ENCODE measurements around the gene FARS2. TPM values are rescaled to one million over a fixed set of nuclear protein-coding genes. Genes with fewer than 3 reads are reported as not detected.

The FARS2 gene
- total RNA-seq, 1 donor from 2014 or later: 19.9 TPM

GRCh38 chr6:5471044-5471443 is 209.7 kb downstream of the FARS2 start:
- peak in 1 of 2 experiments; percentile 67 for DNase-seq (ENCODE audit: low spot score in 2 of 2, unreplicated experiment in 2 of 2)
- no peak overlapping the region for H3K27ac Mint-ChIP-seq

DNA sequence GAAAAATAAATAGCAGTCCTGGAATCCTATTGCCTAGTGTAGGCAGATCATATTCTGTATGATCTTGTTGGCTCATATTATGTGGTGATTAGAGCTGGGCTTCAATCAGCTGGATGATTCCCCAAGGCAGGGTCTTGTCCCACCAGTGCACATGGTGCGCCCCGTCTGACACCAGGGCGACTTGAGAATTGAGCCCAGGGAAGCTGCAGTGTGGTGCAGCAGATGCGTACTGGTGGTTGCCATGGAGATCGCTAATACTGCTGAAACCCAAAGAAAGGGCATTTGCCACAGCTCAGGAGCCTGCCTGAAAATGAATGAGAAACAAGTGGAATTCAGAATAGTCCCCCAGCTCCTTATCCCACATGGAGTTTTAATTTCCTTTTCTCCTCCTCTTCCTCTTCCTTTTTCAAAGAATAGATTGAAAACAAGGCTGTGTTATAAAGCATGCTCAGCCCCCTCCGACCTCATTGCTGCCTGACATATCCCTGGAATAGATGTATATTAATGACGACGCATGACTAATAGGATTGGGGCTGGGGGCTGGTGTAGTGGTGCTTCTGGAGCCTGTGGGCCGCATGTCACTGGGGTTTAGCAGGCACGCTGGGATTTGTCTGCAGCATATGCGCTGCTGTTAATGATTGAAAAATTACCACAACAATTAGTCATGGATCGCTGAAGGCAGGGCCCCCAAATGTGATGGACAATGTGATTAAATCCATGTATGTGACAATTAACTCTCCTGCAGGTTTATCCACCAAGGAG is 210.5 kb downstream of the FARS2 start:
- H3K27me3 Mint-ChIP-seq (ENCODE audit: low read depth): no peaks in the 10 kb centered on the region
- no peak for TF ChIP-seq CTCF (IDR thresholded peaks at IDR 0.05; ENCODE audit: unreplicated experiment)
- no peaks in the 10 kb centered on the region for H3K4me1 Mint-ChIP-seq
- no peaks in the 10 kb centered on the region for H3K9me3 Mint-ChIP-seq
- H3K27ac Mint-ChIP-seq: no peak overlapping the region
- no peak overlapping the region for H3K4me3 Mint-ChIP-seq
- no peaks in the 10 kb centered on the region for H3K36me3 Mint-ChIP-seq
- DNase-seq (ENCODE audit: low spot score in 2 of 2, unreplicated experiment in 2 of 2): no peak

More at GRCh38 chr6:5471044-5471443, 209.7 kb downstream of the FARS2 start:
- Mint-ChIP-seq H3K36me3 (no peaks in the 10 kb centered on the region), H3K4me3 (no peak overlapping the region), H3K9me3 (no peaks in the 10 kb centered on the region), H3K4me1 (no peaks in the 10 kb centered on the region), H3K27me3 (ENCODE audit: low read depth) (no peaks in the 10 kb centered on the region)
- TF ChIP-seq CTCF (IDR thresholded peaks at IDR 0.05; ENCODE audit: unreplicated experiment): peak; percentile 59

DNA sequence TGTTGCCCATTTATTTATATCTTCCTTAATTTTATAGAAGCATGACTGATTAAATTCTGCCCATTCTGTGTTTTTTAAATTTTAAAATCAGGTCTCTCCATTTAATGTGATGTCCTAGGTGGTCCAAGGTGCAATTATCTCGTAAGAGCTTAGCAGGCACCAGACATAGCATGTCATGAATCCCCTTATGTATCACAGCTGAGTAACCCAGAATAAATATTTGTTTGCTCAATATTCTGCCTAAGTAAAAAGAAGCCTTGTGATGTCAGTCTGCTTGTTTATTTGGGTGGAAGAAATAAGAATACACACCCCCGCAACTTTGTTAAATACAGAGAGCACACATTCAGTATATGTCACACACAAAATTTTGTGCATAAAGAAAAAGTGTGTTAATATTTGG is 211.3 kb downstream of the FARS2 start:
- Mint-ChIP-seq H3K27me3 (ENCODE audit: low read depth) (no peaks in the 10 kb centered on the region), H3K36me3 (no peaks in the 10 kb centered on the region), H3K9me3 (no peaks in the 10 kb centered on the region), H3K4me1 (no peaks in the 10 kb centered on the region), H3K4me3 (no peak overlapping the region), H3K27ac (no peak overlapping the region)
- TF ChIP-seq CTCF (IDR thresholded peaks at IDR 0.05; ENCODE audit: unreplicated experiment): no peak
- no peak for DNase-seq (ENCODE audit: low spot score in 2 of 2, unreplicated experiment in 2 of 2)

GRCh38 chr6:5475779-5476178 is 214.5 kb downstream of the FARS2 start:
- no peaks in the 10 kb centered on the region for H3K27me3 Mint-ChIP-seq (ENCODE audit: low read depth)
- H3K9me3 Mint-ChIP-seq: no peaks in the 10 kb centered on the region
- H3K36me3 Mint-ChIP-seq: no peaks in the 10 kb centered on the region
- TF ChIP-seq CTCF (IDR thresholded peaks at IDR 0.05; ENCODE audit: unreplicated experiment): no peak
- H3K4me1 Mint-ChIP-seq: no peaks in the 10 kb centered on the region
- H3K27ac Mint-ChIP-seq: no peak overlapping the region
- DNase-seq (ENCODE audit: low spot score in 2 of 2, unreplicated experiment in 2 of 2): no peak
- no peak overlapping the region for H3K4me3 Mint-ChIP-seq

- Mint-ChIP-seq H3K36me3 (no peaks in the 10 kb centered on the region), H3K4me3 (no peak overlapping the region), H3K9me3 (no peaks in the 10 kb centered on the region), H3K4me1 (no peaks in the 10 kb centered on the region), H3K27me3 (ENCODE audit: low read depth) (no peaks in the 10 kb centered on the region), H3K27ac (no peak overlapping the region)
- DNase-seq (ENCODE audit: low spot score in 2 of 2, unreplicated experiment in 2 of 2): no peak
- no peak for TF ChIP-seq CTCF (IDR thresholded peaks at IDR 0.05; ENCODE audit: unreplicated experiment)
These were observed 217.1 kb downstream of the FARS2 start for GRCh38 chr6:5478380-5478779.

All from mesothelial cell of epicardium (in vitro differentiated cells).